Pancreas (tissue), 10 donors: ENCODE measurements around the gene S100A9. TPM values are rescaled to one million over a fixed set of nuclear protein-coding genes. Genes with fewer than 3 reads are reported as not detected.

ENCODE experiments used
- ATAC-seq, 4 donors: fragments of 200-7000 bp; cut with Tn5 transposase; one replicate each; pipeline versions ENCODE4 v1.8.0 to v1.9.1; 2020; ENCODE audit warnings: mild to moderate bottlenecking in 4 of 4, moderate library complexity in 4 of 4
- DNase-seq, 6 donors: peaks; one replicate each; pipeline ENCODE4 v3.0.0-alpha.2; 2020
- FAIRE-seq: peaks from 2 replicates; lab custom pipeline; 2012; peaks lifted over from hg19 to GRCh38; lab: Jason Lieb, UNC
- H3K27ac ChIP-seq, 4 donors: fragments of 200-600 bp; sonication (generic); 1 replicate in 3 of 4; 2 replicates in 1 of 4; pipeline versions ENCODE4 v1.5.0 to v1.8.0; 2020
- H3K27me3 ChIP-seq, 4 donors: fragments of 200-600 bp; one replicate each; pipeline ENCODE4 v1.8.0; 2021
- H3K36me3 ChIP-seq, 3 donors: fragments of 200-600 bp; sonication (generic) in 1 of 3; one replicate each; pipeline versions ENCODE4 v1.5.0 to v1.8.0; 2020 to 2021
- H3K4me1 ChIP-seq, 3 donors: fragments of 200-600 bp; one replicate each; pipeline ENCODE4 v1.8.0; 2021
- H3K4me3 ChIP-seq, 4 donors: fragments of 200-600 bp; sonication (generic) in 2 of 4; one replicate each; pipeline versions ENCODE4 v1.5.0 to v1.8.0; 2020 to 2021
- H3K9me3 ChIP-seq, 4 donors: fragments of 200-600 bp; one replicate each; pipeline ENCODE4 v1.8.0; 2021
- WGBS, 2 donors: extraction: QIAGEN DNeasy Blood & Tissue Kit; methylation state at CpG; one replicate each; pipeline ENCODE4 v1.1.7; 2013; 5-methylcytosine and 5-hydroxymethylcytosine counted together
- intact Hi-C, 3 donors: fragments of 100-400 bp; cut with DNase I; formaldehyde crosslinking; loops; one replicate each; pipeline versions ENCODE4 v1.11.1 to v1.14.2; 2022
- polyA plus RNA-seq, 2 donors: library from polyadenylated mRNA; stranded (reverse); fragments of 200-250 nt; gene quantifications; one replicate each; pipeline ENCODE4 v1.2.3, GENCODE V29; 2013
- total RNA-seq, 6 donors: library from RNA; stranded (reverse); fragmentation: NEBNext Ultra II Directional in 4 of 6; extraction: Animal tissue kit (Norgen Biotek cat#: 25700) in 4 of 6; gene quantifications; one replicate each; pipeline versions ENCODE4 v1.2.1 to v1.2.4, GENCODE V29; 2021 to 2023
- TF ChIP-seq, protein P1 (sequence below), 4 donors: fragments of 200-600 bp; sonication (generic) in 3 of 4; IDR thresholded peaks; one replicate each; pipeline versions ENCODE4 v1.5.0 to v1.8.0; 2021; ENCODE audit warnings: antibody characterized with exemption in 4 of 4
- donor health status: healthy with polysubstance abuse.
- donor health status: DM: no; HTN: no; CAD: no; lungs with moderate emphysema.
- donor health status: DM: no; HTN: no; CAD: no.
- donor health status: control.
- donor health status: control.
- donor health status: Bipolar disorder and iron deficiency.
- donor health status: DM: yes; HTN: yes; CAD: no.
- donor health status: DM: no; HTN: no; CAD: no.
- donor health status: DM: no; HTN: no; CAD: no.
- donor health status: DM: yes; HTN: yes; CAD: no.

The S100A9 gene
- total RNA-seq (10 to 100 TPM in 3 of 6 donors, 1 to 10 TPM in 3; 3.9 to 49.0 (median 21.2) TPM), polyA plus RNA-seq (10 to 100 TPM; 51.4 to 79.6 TPM)

DNA sequence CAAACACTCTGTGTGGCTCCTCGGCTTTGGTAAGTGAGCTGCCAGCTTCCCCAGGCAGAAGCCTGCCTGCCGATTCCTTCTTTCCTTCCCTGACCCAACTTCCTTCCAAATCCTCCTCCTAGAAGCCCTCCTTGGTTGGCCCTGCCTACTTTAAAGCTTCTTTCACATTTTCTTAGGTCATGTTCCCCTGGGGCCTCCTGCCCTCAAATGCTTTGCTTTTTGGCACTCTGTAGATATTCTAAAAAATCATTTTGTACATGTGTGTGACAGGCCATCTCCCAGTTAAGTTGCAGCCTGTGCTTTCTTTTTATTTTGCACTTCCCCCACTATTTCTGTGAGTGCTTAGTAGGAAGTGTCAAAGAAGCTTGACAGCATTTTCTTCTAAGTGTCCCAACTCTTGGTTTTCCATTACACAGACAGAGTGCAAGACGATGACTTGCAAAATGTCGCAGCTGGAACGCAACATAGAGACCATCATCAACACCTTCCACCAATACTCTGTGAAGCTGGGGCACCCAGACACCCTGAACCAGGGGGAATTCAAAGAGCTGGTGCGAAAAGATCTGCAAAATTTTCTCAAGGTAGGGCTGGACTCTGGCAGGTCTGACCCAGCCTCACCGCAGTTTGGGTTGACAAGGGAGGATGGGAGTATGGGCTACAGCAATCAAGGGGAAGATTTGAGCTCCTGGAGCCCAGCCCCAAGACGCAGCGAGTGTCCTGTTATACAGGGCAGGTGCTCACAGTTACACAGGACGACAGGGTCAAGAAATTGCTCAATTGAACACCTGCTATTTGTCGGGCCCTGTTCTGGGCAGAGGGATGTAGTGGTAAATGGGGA, at the start of gene S100A9:
Gene S100A9, plus strand, starts transcription at position 2 of the 838 bp plus-strand sequence. Its CDS starts 430 bp downstream, at position 432.
- no peak for DNase-seq
- Histone ChIP-seq H3K9me3 (no peaks in the 10 kb centered on the region), H3K36me3 (no peaks in the 10 kb centered on the region), H3K4me1 (no peaks in the 10 kb centered on the region), H3K27me3 (peaks cover 0 to 3% (median 0%) of the 10 kb centered on the region in 4 donors), H3K27ac (no peak within 1 kb of the TSS), H3K4me3 (peak within 1 kb of the TSS in 1 of 4 donors; percentile 9)
- no peak for ATAC-seq
- intact Hi-C loops: no loop called here
- WGBS, 2 donors: 67 to 68% methylated on average over 11 of the region's 11 CpGs
- TF ChIP-seq, protein P1, sequence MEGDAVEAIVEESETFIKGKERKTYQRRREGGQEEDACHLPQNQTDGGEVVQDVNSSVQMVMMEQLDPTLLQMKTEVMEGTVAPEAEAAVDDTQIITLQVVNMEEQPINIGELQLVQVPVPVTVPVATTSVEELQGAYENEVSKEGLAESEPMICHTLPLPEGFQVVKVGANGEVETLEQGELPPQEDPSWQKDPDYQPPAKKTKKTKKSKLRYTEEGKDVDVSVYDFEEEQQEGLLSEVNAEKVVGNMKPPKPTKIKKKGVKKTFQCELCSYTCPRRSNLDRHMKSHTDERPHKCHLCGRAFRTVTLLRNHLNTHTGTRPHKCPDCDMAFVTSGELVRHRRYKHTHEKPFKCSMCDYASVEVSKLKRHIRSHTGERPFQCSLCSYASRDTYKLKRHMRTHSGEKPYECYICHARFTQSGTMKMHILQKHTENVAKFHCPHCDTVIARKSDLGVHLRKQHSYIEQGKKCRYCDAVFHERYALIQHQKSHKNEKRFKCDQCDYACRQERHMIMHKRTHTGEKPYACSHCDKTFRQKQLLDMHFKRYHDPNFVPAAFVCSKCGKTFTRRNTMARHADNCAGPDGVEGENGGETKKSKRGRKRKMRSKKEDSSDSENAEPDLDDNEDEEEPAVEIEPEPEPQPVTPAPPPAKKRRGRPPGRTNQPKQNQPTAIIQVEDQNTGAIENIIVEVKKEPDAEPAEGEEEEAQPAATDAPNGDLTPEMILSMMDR (IDR thresholded peaks at IDR 0.05): no peak
- FAIRE-seq: no peak

DNA sequence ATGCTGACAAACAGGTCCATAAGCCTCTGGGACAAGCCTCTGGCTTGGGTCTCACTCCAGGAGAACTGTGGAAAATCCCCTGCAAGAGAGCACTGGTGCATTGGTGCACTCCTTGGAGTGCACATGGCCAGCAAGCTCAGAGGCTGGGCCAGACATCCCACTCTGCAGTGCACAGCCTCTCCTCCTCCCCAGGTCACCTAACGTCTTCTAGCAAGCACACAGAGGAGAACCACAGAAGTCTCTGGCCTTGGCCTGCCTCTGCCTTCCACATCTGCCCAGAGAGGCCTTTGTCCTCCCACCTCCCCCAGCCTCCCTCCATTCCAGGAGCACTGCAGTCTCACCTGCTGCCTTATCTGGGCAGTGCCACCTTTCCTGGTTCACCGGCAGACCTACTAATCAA, 49.1 kb upstream of the S100A9 start:
- Histone ChIP-seq H3K9me3 (no peaks in the 10 kb centered on the region), H3K4me3 (no peak overlapping the region), H3K4me1 (no peaks in the 10 kb centered on the region), H3K27me3 (no peaks in the 10 kb centered on the region), H3K27ac (no peak overlapping the region), H3K36me3 (no peaks in the 10 kb centered on the region)
- DNase-seq (no peak), FAIRE-seq (no peak), ATAC-seq (no peak)
- intact Hi-C loops: no loop called here
- TF ChIP-seq, protein P1 (IDR thresholded peaks at IDR 0.05): no peak
- WGBS, 2 donors: 59 to 65% methylated on average over 2 of the region's 2 CpGs

GRCh38 chr1:153309441-153309840, 48.2 kb upstream of the S100A9 start:
- no peak overlapping the region for H3K4me3 ChIP-seq
- no peaks in the 10 kb centered on the region for H3K36me3 ChIP-seq
- FAIRE-seq: no peak
- intact Hi-C loops: no loop called here
- no peaks in the 10 kb centered on the region for H3K9me3 ChIP-seq
- 68 to 70% methylated on average over 2 of the region's 2 CpGs for WGBS, 2 donors
- H3K27ac ChIP-seq: no peak overlapping the region
- no peak for DNase-seq
- ATAC-seq: no peak
- no peaks in the 10 kb centered on the region for H3K27me3 ChIP-seq
- TF ChIP-seq, protein P1 (IDR thresholded peaks at IDR 0.05): no peak
- no peaks in the 10 kb centered on the region for H3K4me1 ChIP-seq

DNA sequence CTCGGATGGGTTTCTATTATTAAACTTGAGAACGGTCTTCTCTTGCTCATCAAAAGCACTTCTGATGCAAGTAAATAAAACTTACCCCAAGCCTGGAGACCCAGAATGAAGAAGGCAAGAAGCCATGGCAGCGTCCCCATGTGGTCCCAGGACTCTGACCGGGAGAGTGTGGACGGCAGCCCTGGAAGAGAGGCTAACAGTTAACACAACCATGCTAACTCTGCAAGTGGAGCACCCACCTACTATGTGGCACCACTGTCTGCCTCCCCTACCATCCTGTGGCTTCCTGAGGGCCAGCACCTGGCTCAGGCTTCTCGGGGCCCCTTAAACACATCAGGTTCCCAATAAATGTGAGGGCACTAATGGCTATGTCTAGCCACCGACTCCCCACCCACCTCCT, 47.1 kb upstream of the S100A9 start:
- TF ChIP-seq, protein P1 (IDR thresholded peaks at IDR 0.05): no peak
- H3K27ac ChIP-seq: no peak overlapping the region
- no peaks in the 10 kb centered on the region for H3K27me3 ChIP-seq
- DNase-seq (no peak), ATAC-seq (no peak), FAIRE-seq (no peak)
- 69% methylated on average over 7 of the region's 7 CpGs for WGBS, 2 donors
- H3K9me3 ChIP-seq: no peaks in the 10 kb centered on the region
- intact Hi-C loops: no loop called here
- H3K36me3 ChIP-seq: no peaks in the 10 kb centered on the region
- H3K4me3 ChIP-seq: no peak overlapping the region
- H3K4me1 ChIP-seq: no peaks in the 10 kb centered on the region
